Activated T-helper 1 cell treated with anti-CD3 and anti-CD28 coated beads, Interleukin-12 subunit alpha, Interleukin-12 subunit beta, Interleukin-2, Interleukin-4 antibody, amounts not matched to agents 30 ng/mL and 10 ng/mL and 1 ng/mL, durations not matched to agents 14 hours and 24 hours and 36 hours (primary cell): ENCODE results near the gene CHST6. TPM values are rescaled to one million over a fixed set of nuclear protein-coding genes. Genes with fewer than 3 reads are reported as not detected.
A peak's percentile ranks its signal among the peaks of the same experiment; 100 is the strongest.
"Not testable (repeated sequence)": the region's sequence is repeated elsewhere in the genome, so short reads cannot be mapped to it uniquely, and the experiment has no call there.

ENCODE experiments used
- DNase-seq: peaks from one replicate; pipeline ENCODE4 v3.0.0; 2021; ENCODE audit warnings: low spot score
- H3K27ac Mint-ChIP-seq: one replicate; pipeline ENCODE4 v1.8.0; 2021; ENCODE audit warnings: mild to moderate bottlenecking, mixed read lengths
- H3K27me3 Mint-ChIP-seq: one replicate; pipeline ENCODE4 v1.8.0; 2022; ENCODE audit warnings: mild to moderate bottlenecking, moderate library complexity, mixed read lengths; ENCODE audit not compliant: insufficient read depth
- H3K36me3 Mint-ChIP-seq: one replicate; pipeline ENCODE4 v1.8.0; 2021; ENCODE audit warnings: low read depth, mixed read lengths
- H3K4me1 Mint-ChIP-seq: one replicate; pipeline ENCODE4 v1.8.0; 2021; ENCODE audit warnings: low read depth, mixed read lengths
- H3K4me3 Mint-ChIP-seq: one replicate; pipeline ENCODE4 v1.8.0; 2021; ENCODE audit warnings: mild to moderate bottlenecking, moderate library complexity, mixed read lengths
- H3K9me3 Mint-ChIP-seq: one replicate; pipeline ENCODE4 v1.8.0; 2021; ENCODE audit warnings: mixed read lengths
- intact Hi-C: fragments of 100-400 bp; cut with micrococcal nuclease; formaldehyde crosslinking; loops from one replicate; pipeline ENCODE4 v1.15.1; 2024
- total RNA-seq: library from RNA; stranded (reverse); gene quantifications from 2 replicates; pipeline ENCODE4 v1.2.3, GENCODE V29; 2022

The CHST6 gene
- total RNA-seq, 1 donor from 2014 or later: not detected

GRCh38 chr16:75527825-75528299 is 32.6 kb upstream of the CHST6 start:
- no peak overlapping the region for H3K27ac Mint-ChIP-seq
- intact Hi-C loops: no loop called here
- H3K9me3 Mint-ChIP-seq: no peaks in the 10 kb centered on the region
- H3K27me3 Mint-ChIP-seq: no peaks in the 10 kb centered on the region
- H3K4me3 Mint-ChIP-seq: no peak overlapping the region
- no peaks in the 10 kb centered on the region for H3K36me3 Mint-ChIP-seq
- no peak for DNase-seq
- H3K4me1 Mint-ChIP-seq: no peaks in the 10 kb centered on the region

DNA sequence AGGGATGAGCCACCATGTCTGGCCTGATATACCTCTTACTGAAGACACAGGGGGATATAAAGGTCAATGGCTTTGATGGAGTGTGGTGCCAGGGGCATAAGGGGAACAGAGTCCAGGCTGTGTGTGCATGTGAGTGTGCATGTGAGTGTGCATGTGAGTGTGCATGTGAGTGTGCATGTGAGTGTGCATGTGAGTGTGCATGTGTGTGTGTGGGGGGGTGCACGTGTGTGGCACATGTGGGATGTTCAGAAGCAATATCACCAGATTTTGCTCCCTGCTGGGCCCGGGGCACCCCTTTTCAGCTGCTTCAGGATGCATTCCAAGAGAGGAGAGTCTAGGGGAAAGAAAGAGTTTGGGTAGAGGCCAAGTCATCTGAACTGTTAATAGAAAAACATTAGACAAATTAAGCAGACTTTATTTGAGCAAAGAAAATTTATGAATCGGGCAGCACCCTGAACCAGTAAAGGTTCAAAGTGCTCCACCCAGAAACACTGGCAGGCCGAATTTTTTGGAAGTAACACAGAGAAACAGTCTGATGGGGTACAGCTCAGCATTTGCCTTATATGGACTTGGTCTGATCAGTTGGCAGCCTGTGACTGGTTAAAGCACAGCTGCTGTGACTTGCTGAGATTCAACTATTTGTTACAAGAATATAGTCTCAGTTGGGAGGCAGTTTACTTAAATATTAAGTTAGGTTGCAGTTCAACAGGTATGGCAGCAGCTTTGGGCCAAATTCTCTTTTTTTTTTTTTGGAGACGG is 31.0 kb upstream of the CHST6 start:
- intact Hi-C loops: no loop called here
- Mint-ChIP-seq H3K9me3 (no peaks in the 10 kb centered on the region), H3K27ac (no peak overlapping the region), H3K4me1 (no peaks in the 10 kb centered on the region), H3K36me3 (no peaks in the 10 kb centered on the region), H3K4me3 (no peak overlapping the region), H3K27me3 (no peaks in the 10 kb centered on the region)
- DNase-seq: no peak

GRCh38 chr16:75519175-75519574 is 23.9 kb upstream of the CHST6 start:
- Mint-ChIP-seq H3K27me3 (peaks cover 10% of the 10 kb centered on the region), H3K4me1 (peaks cover 5% of the 10 kb centered on the region), H3K4me3 (no peak overlapping the region), H3K9me3 (no peaks in the 10 kb centered on the region), H3K36me3 (peaks cover 3% of the 10 kb centered on the region), H3K27ac (no peak overlapping the region)
- intact Hi-C loops: loop anchor here (5.0 kb wide), 1 partner anchor 912 kb away; the partner anchor contains the start of gene GLG1
- DNase-seq: no peak

- intact Hi-C loops: loop anchor here (2.0 to 5.0 kb wide), 2 partner anchors 248 to 909 kb away; partner anchors contain the start of gene GLG1
- H3K36me3 Mint-ChIP-seq: not testable (repeated sequence)
- H3K27me3 Mint-ChIP-seq: peaks cover 12% of the 10 kb centered on the region
These were observed 21.1 kb upstream of the CHST6 start for GRCh38 chr16:75516189-75516966.

GRCh38 chr16:75514296-75514695 is 19.1 kb upstream of the CHST6 start:
- intact Hi-C loops: no loop called here
- DNase-seq: no peak
- Mint-ChIP-seq H3K27ac (no peak overlapping the region), H3K4me3 (no peak overlapping the region), H3K4me1 (peaks cover 5% of the 10 kb centered on the region), H3K27me3 (peaks cover 12% of the 10 kb centered on the region), H3K36me3 (peaks cover 3% of the 10 kb centered on the region), H3K9me3 (no peaks in the 10 kb centered on the region)

More at GRCh38 chr16:75516189-75516966, 21.1 kb upstream of the CHST6 start:
- H3K9me3 Mint-ChIP-seq, DNase-seq, H3K4me1 Mint-ChIP-seq: not testable (repeated sequence)
- Mint-ChIP-seq H3K4me3 (peak overlapping the region; percentile 80), H3K27ac (peak overlapping the region; percentile 63)

GRCh38 chr16:75506574-75506973 is 11.3 kb upstream of the CHST6 start:
- intact Hi-C loops: no loop called here
- H3K27ac Mint-ChIP-seq: no peak overlapping the region
- no peaks in the 10 kb centered on the region for H3K9me3 Mint-ChIP-seq
- H3K36me3 Mint-ChIP-seq: no peaks in the 10 kb centered on the region
- no peak for DNase-seq
- peaks cover 12% of the 10 kb centered on the region for H3K27me3 Mint-ChIP-seq
- H3K4me1 Mint-ChIP-seq: no peaks in the 10 kb centered on the region
- no peak overlapping the region for H3K4me3 Mint-ChIP-seq

DNA sequence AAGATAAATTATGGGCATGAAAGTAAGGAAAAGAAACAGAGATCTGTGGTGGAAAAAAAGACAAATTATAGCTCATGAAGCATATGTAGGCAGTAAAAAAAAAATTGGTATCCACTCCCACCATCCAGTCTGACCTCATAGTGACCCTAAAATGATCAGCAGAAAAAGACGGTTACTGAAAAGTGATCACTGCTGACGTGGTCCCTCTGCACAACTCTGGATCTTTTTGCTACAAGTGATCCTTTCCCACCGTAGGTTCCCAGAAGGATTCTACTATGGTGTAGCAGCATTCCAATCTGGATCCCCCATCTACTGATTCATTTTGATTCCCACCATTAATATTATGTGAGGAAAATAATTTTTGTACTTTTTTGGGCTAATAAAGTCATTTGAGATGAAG is 10.9 kb upstream of the CHST6 start:
- Mint-ChIP-seq H3K27me3 (peaks cover 12% of the 10 kb centered on the region), H3K4me1 (no peaks in the 10 kb centered on the region), H3K9me3 (no peaks in the 10 kb centered on the region), H3K36me3 (no peaks in the 10 kb centered on the region), H3K4me3 (no peak overlapping the region), H3K27ac (no peak overlapping the region)
- no peak for DNase-seq
- intact Hi-C loops: no loop called here

- intact Hi-C loops: no loop called here
- no peak for DNase-seq
- H3K4me3 Mint-ChIP-seq: no peak overlapping the region
- no peaks in the 10 kb centered on the region for H3K36me3 Mint-ChIP-seq
- H3K27ac Mint-ChIP-seq: no peak overlapping the region
- no peaks in the 10 kb centered on the region for H3K9me3 Mint-ChIP-seq
- H3K4me1 Mint-ChIP-seq: no peaks in the 10 kb centered on the region
- H3K27me3 Mint-ChIP-seq: peaks cover 14% of the 10 kb centered on the region
These were observed 8.6 kb upstream of the CHST6 start for GRCh38 chr16:75503801-75504200.

DNA sequence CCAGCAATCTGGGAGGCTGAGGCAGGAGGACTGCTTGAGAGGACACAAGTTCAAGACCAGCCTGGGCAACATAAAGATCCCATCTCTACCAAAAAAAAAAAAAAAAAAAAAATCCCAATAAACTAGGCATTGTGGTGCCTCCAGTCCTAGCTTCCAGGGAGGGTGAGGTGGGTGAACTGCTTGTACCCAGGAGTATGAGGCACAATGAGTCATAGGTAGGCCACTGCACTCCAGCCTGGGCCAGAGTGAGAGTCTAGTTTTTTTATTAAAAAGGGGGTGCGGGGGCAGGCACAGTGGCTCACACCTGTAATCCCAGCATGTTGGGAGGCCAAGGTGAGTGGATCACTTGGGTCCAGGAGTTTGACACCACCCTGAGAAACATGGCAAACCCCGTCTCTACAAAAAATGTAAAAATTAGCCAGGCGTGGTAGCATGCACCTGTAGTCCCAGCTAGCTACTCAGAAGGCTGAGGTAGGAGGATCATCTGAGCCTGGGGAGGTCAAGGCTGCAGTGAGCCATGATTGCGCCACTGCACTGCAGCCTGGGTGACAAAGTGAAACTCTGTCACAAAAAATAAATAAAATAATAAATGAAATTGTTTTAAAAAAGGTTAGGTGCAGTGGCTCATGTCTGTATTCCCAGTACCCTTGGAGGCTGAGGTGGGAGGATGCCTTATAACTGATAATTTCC is 7.8 kb upstream of the CHST6 start:
- Mint-ChIP-seq H3K4me1 (no peaks in the 10 kb centered on the region), H3K9me3 (no peaks in the 10 kb centered on the region), H3K4me3 (no peak overlapping the region), H3K27ac (no peak overlapping the region), H3K27me3 (peaks cover 15% of the 10 kb centered on the region), H3K36me3 (no peaks in the 10 kb centered on the region)
- DNase-seq: no peak
- intact Hi-C loops: no loop called here

DNA sequence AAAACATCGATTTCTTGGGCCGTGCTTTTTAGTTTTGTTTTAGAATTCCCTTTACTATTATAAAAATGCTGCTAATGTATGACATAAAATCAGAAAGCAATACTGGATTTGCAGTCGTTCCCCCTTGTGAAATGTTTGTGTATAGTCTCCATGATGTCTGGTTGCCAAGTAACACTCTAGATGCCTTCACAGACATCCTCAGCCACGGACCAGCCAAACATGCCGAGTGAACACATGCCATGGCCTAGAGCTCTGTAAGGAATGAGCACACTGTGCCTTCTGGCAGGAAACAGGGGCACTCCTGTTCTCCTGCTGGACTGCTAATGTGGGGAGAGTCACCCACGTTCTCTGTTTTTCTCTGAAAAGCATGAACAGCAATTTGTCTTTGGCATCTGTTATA is 6.6 kb upstream of the CHST6 start:
- H3K4me1 Mint-ChIP-seq, H3K9me3 Mint-ChIP-seq: not testable (repeated sequence)
- H3K27me3 Mint-ChIP-seq: peaks cover 19% of the 10 kb centered on the region

GRCh38 chr16:75501359-75501758 is 6.1 kb upstream of the CHST6 start:
- no peak for DNase-seq
- no peaks in the 10 kb centered on the region for H3K4me1 Mint-ChIP-seq
- no peak overlapping the region for H3K4me3 Mint-ChIP-seq
- H3K27ac Mint-ChIP-seq: no peak overlapping the region
- no peaks in the 10 kb centered on the region for H3K9me3 Mint-ChIP-seq
- intact Hi-C loops: no loop called here
- H3K36me3 Mint-ChIP-seq: no peaks in the 10 kb centered on the region
- H3K27me3 Mint-ChIP-seq: peaks cover 18% of the 10 kb centered on the region

More for the DNA sequence above, 6.6 kb upstream of the CHST6 start:
- H3K27ac Mint-ChIP-seq, H3K4me3 Mint-ChIP-seq, DNase-seq, intact Hi-C loops, H3K36me3 Mint-ChIP-seq: not testable (repeated sequence)

DNA sequence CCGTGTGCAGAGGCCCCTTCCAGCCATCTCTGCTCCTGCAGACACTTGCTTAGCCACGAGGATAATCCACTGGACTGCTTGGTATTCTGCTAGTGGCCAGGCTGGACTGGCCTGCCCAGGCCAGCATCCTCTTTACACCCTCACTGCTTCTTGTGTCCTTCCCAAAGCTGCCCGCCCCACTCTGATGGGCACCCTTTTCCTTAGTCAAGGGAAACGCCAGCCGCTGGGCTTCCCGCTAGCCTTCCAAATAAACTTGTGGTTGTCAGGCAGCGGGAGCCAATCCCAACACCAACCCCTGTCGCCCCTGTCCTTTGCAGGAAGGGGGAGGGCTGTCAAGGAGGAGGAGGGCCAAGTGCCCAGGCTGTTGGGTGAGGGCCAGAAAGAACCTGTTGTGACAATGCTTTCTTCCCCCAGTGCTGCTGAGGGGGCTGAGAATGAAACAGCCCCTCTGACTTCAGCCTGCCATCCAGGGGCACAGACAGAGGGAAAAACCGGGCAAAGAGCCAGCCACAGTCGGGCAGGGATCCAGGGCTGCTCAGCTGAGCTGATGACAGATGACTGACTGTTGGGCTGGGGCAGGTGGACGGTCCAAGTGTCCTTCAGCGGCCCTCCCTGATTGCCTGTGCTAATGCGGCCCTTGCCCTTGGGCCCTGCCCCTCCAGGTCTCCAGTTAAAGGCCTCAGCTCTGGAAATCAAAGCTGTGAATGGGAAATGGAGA is 3.5 kb upstream of the CHST6 start:
- H3K4me3 Mint-ChIP-seq, H3K27ac Mint-ChIP-seq, H3K36me3 Mint-ChIP-seq, DNase-seq, H3K9me3 Mint-ChIP-seq, H3K4me1 Mint-ChIP-seq, intact Hi-C loops: not testable (repeated sequence)
- H3K27me3 Mint-ChIP-seq: peaks cover 25% of the 10 kb centered on the region
